IMR-90 (cell line): ENCODE measurements around the gene SLC25A33. TPM values are rescaled to one million over a fixed set of nuclear protein-coding genes. Genes with fewer than 3 reads are reported as not detected.

ENCODE experiments used
- ATAC-seq: fragments of 200-7000 bp; cut with Tn5 transposase; 2 replicates; pipeline ENCODE4 v1.9.1; 2020; ENCODE audit warnings: low read depth, mild to moderate bottlenecking, moderate library complexity
- BruUV-seq: library from RNA; stranded (reverse); fragments of 400-500 nt; replicated peaks from 2 replicates; lab custom pipeline; 2021; lab: Mats Ljungman, UMichigan
- CTCF ChIA-PET: fragments of 300-600 bp; formaldehyde crosslinking; extraction: SDS; loops from one replicate; lab custom pipeline; 2021; ENCODE audit warnings: antibody characterized with exemption; lab: Yijun Ruan, JAX
- POLR2A ChIA-PET: fragments of 300-600 bp; sonication (Branson Sonifier 250); formaldehyde crosslinking; loops from one replicate; lab custom pipeline; 2022; ENCODE audit warnings: antibody characterized with exemption; ENCODE audit not compliant: unreplicated experiment; lab: Charles Lee
- DNase-seq: peaks from one replicate; pipeline ENCODE4 v3.0.0; 2013
- H2AFZ ChIP-seq: replicated peaks from 2 replicates; pipeline ENCODE3; 2013; ENCODE audit warnings: low read length, mild to moderate bottlenecking; ENCODE audit not compliant: poor library complexity
- H2AK5ac ChIP-seq: 2 replicates; pipeline ENCODE4 v1.6.1; 2013; ENCODE audit warnings: low read depth, low read length, inconsistent platforms
- H2AK9ac ChIP-seq: replicated peaks from 2 replicates; pipeline ENCODE3; 2013; ENCODE audit warnings: mild to moderate bottlenecking, low read depth, low read length, moderate library complexity; ENCODE audit not compliant: poor library complexity
- H2BK120ac ChIP-seq: 2 replicates; pipeline ENCODE4 v1.6.1; 2013; ENCODE audit warnings: low read depth, low read length, inconsistent platforms
- H2BK15ac ChIP-seq: 3 replicates; pipeline ENCODE4 v1.6.1; 2013; ENCODE audit warnings: low read depth, low read length, inconsistent platforms
- H2BK20ac ChIP-seq: 2 replicates; pipeline ENCODE4 v1.6.1; 2013; ENCODE audit warnings: low read depth, mild to moderate bottlenecking, inconsistent platforms, low read length, moderate library complexity
- H2BK5ac ChIP-seq: 2 replicates; pipeline ENCODE4 v1.6.1; 2013; ENCODE audit warnings: mild to moderate bottlenecking, low read depth, low read length, inconsistent platforms; ENCODE audit not compliant: poor library complexity, severe bottlenecking
- H3K14ac ChIP-seq: replicated peaks from 2 replicates; pipeline ENCODE4 v1.6.1; 2013; ENCODE audit warnings: low read depth, low read length, inconsistent platforms
- H3K18ac ChIP-seq: 2 replicates; pipeline ENCODE4 v1.6.1; 2013; ENCODE audit warnings: low read depth, low read length, control low read depth
- H3K23ac ChIP-seq: 2 replicates; pipeline ENCODE4 v1.6.1; 2013; ENCODE audit warnings: low read depth, low read length, inconsistent platforms
- H3K27ac ChIP-seq: 2 replicates; pipeline ENCODE4 v1.5.1; 2013; ENCODE audit warnings: mild to moderate bottlenecking, control low read depth, low read length; ENCODE audit not compliant: insufficient read depth
- H3K27me3 ChIP-seq: 2 replicates; pipeline ENCODE4 v1.6.1; 2013; ENCODE audit warnings: low read length; ENCODE audit not compliant: control insufficient read depth, insufficient read depth
- H3K36me3 ChIP-seq: 2 replicates; pipeline ENCODE4 v1.6.1; 2013; ENCODE audit warnings: low read length, mixed read lengths; ENCODE audit not compliant: control insufficient read depth, insufficient read depth
- H3K4ac ChIP-seq: 2 replicates; pipeline ENCODE4 v1.6.1; 2013; ENCODE audit warnings: low read depth, low read length, inconsistent platforms
- H3K4me1 ChIP-seq: 2 replicates; pipeline ENCODE4 v1.6.1; 2013; ENCODE audit warnings: low read length, mixed read lengths; ENCODE audit not compliant: control insufficient read depth, insufficient read depth
- H3K4me2 ChIP-seq: 2 replicates; pipeline ENCODE4 v1.6.1; 2013; ENCODE audit warnings: low read depth, mild to moderate bottlenecking, control low read depth, low read length, moderate library complexity
- H3K4me3 ChIP-seq: 2 replicates; pipeline ENCODE4 v1.5.1; 2013; ENCODE audit warnings: low read depth, mild to moderate bottlenecking, control low read depth, low read length, moderate library complexity; ENCODE audit not compliant: insufficient read depth
- H3K56ac ChIP-seq: 2 replicates; pipeline ENCODE4 v1.6.1; 2013; ENCODE audit warnings: low read length, inconsistent platforms; ENCODE audit not compliant: insufficient read depth; ENCODE audit errors: extremely low read depth
- H3K79me1 ChIP-seq, 2 experiments: 2 replicates each; pipeline ENCODE4 v1.6.1; 2013; ENCODE audit warnings: low read length in 2 of 2, inconsistent platforms in 1 of 2, low read depth in 1 of 2
- H3K9ac ChIP-seq: 2 replicates; pipeline ENCODE4 v1.6.1; 2013; ENCODE audit warnings: low read depth, low read length, control low read depth
- H3K9me1 ChIP-seq: 2 replicates; pipeline ENCODE4 v1.6.1; 2013; ENCODE audit warnings: low read length, inconsistent platforms; ENCODE audit not compliant: insufficient read depth
- H3K9me3 ChIP-seq: 2 replicates; pipeline ENCODE4 v1.6.1; 2013; ENCODE audit warnings: low read length; ENCODE audit not compliant: control insufficient read depth, insufficient read depth
- H4K20me1 ChIP-seq: 2 replicates; pipeline ENCODE4 v1.6.1; 2013; ENCODE audit warnings: low read length, inconsistent platforms; ENCODE audit not compliant: insufficient read depth
- H4K5ac ChIP-seq: 2 replicates; pipeline ENCODE4 v1.6.1; 2013; ENCODE audit warnings: mild to moderate bottlenecking, low read depth, low read length, control low read depth
- H4K8ac ChIP-seq, 2 experiments: 2 replicates each; pipeline ENCODE4 v1.6.1; 2013; ENCODE audit warnings: low read depth in 2 of 2, low read length in 2 of 2, control low read depth in 1 of 2, inconsistent platforms in 1 of 2
- H4K91ac ChIP-seq: 2 replicates; pipeline ENCODE4 v1.6.1; 2013; ENCODE audit warnings: low read depth, low read length, inconsistent platforms; ENCODE audit not compliant: insufficient read depth
- BHLHE40 ChIP-seq: fragments of 150-350 bp; IDR thresholded peaks from 2 replicates; pipeline ENCODE4 v1.6.1; 2016; ENCODE audit warnings: mild to moderate bottlenecking, low read depth, low read length
- CEBPB ChIP-seq: IDR thresholded peaks from 2 replicates; pipeline ENCODE4 v1.6.1; 2012; ENCODE audit warnings: low read depth, low read length, improper control_type of control experiment
- CHD1 ChIP-seq: IDR thresholded peaks from 2 replicates; pipeline ENCODE4 v1.6.1; 2012; ENCODE audit warnings: low read depth, low read length, improper control_type of control experiment
- CTCF ChIP-seq: conservative IDR thresholded peaks from 2 replicates; pipeline ENCODE4 v1.5.1; 2012; ENCODE audit warnings: mild to moderate bottlenecking, low read depth, low read length, improper control_type of control experiment
- ELK1 ChIP-seq: fragments of 150-350 bp; IDR thresholded peaks from 2 replicates; pipeline ENCODE4 v1.6.1; 2016; ENCODE audit warnings: low read depth, mild to moderate bottlenecking, low read length, moderate library complexity, borderline replicate concordance
- FOS ChIP-seq: fragments of 150-350 bp; IDR thresholded peaks from 2 replicates; pipeline ENCODE4 v1.6.1; 2016; ENCODE audit warnings: low read depth, low read length
- MAFK ChIP-seq: IDR thresholded peaks from 2 replicates; pipeline ENCODE4 v1.6.1; 2012; ENCODE audit warnings: low read depth, low read length, improper control_type of control experiment
- MAZ ChIP-seq: IDR thresholded peaks from 2 replicates; pipeline ENCODE4 v1.6.1; 2012; ENCODE audit warnings: low read depth, mild to moderate bottlenecking, low read length, improper control_type of control experiment, moderate library complexity, borderline replicate concordance
- MXI1 ChIP-seq: IDR thresholded peaks from 2 replicates; pipeline ENCODE4 v1.6.1; 2012; ENCODE audit warnings: low read depth, mild to moderate bottlenecking, low read length, moderate library complexity, borderline replicate concordance
- NFE2L2 ChIP-seq: fragments of 150-350 bp; IDR thresholded peaks from 2 replicates; pipeline ENCODE4 v1.6.1; 2016; ENCODE audit warnings: low read depth, mild to moderate bottlenecking, low read length
- POLR2A ChIP-seq: IDR thresholded peaks from 2 replicates; pipeline ENCODE4 v1.6.1; 2012; ENCODE audit warnings: mild to moderate bottlenecking, low read depth, low read length
- RAD21 ChIP-seq: IDR thresholded peaks from 2 replicates; pipeline ENCODE4 v1.6.1; 2012; ENCODE audit warnings: low read length, improper control_type of control experiment
- RCOR1 ChIP-seq: IDR thresholded peaks from 2 replicates; pipeline ENCODE4 v1.6.1; 2012; ENCODE audit warnings: mild to moderate bottlenecking, low read length, improper control_type of control experiment; ENCODE audit not compliant: insufficient replicate concordance
- RFX5 ChIP-seq: IDR thresholded peaks from 2 replicates; pipeline ENCODE4 v1.8.0; 2012; ENCODE audit warnings: low read depth, mild to moderate bottlenecking, low read length, moderate library complexity
- SMC3 ChIP-seq: fragments of 150-350 bp; IDR thresholded peaks from 2 replicates; pipeline ENCODE4 v1.6.1; 2016; ENCODE audit warnings: low read depth, mild to moderate bottlenecking, antibody characterized with exemption, low read length, moderate library complexity
- USF2 ChIP-seq: fragments of 150-350 bp; IDR thresholded peaks from 2 replicates; pipeline ENCODE4 v1.6.1; 2017; ENCODE audit warnings: mild to moderate bottlenecking, antibody characterized with exemption, low read length, low read depth
- WGBS, 2 experiments: methylation state at CpG; one replicate each; pipeline versions ENCODE4 v1.1.5 to v1.1.7; 2013; ENCODE audit warnings: missing lambda C conversion rate in 2 of 2; ENCODE audit not compliant: insufficient read length in 1 of 2; ENCODE audit errors: extremely low coverage in 2 of 2; 5-methylcytosine and 5-hydroxymethylcytosine counted together
- dilution Hi-C: fragments of 300-500 bp; cut with HindIII; formaldehyde crosslinking; loops from one replicate; pipeline ENCODE4 v1.14.3; 2018; ENCODE audit warnings: low sequenced_read_pairs; ENCODE audit not compliant: unreplicated experiment
- in situ Hi-C: fragments of 300-500 bp; cut with MboI; formaldehyde crosslinking; loops from 3 replicates; pipeline ENCODE4 v1.14.3; 2019; ENCODE audit warnings: low sequenced_read_pairs, inconsistent platforms, mixed read lengths
- intact Hi-C: fragments of 100-400 bp; cut with micrococcal nuclease; formaldehyde crosslinking; loops from 2 replicates; pipeline ENCODE4 v1.10.0; 2022
- polyA plus RNA-seq, 3 experiments: library from polyadenylated mRNA; depleted of rRNA; stranded (reverse); fragments of >200 nt; gene quantifications; 2 replicates each; pipeline ENCODE4 v1.2.3, GENCODE V29; 2012; ENCODE audit warnings: low replicate concordance in 1 of 3
- total RNA-seq: library from RNA; depleted of rRNA; stranded (reverse); fragments of >200 nt; gene quantifications from 2 replicates; pipeline ENCODE4 v1.2.3, GENCODE V29; 2012

The SLC25A33 gene
- total and polyA plus RNA-seq, 2 of the 4 experiments (the other 2 are of a cell fraction), result 2.5 to 3.0 TPM

- H4K20me1 ChIP-seq, result no peaks in the 10 kb centered on the region
- H2BK5ac ChIP-seq, result no peak overlapping the region
- H3K4ac ChIP-seq, result no peak overlapping the region
- H4K91ac ChIP-seq, result no peak overlapping the region
- no peak overlapping the region for H3K4me3 ChIP-seq
- no peak for ATAC-seq
- no peak overlapping the region for H3K9ac ChIP-seq
- H3K56ac ChIP-seq, result no peak overlapping the region
- no peak for TF ChIP-seq MAZ
- TF ChIP-seq USF2, result no peak
- no peak for TF ChIP-seq CEBPB
- TF ChIP-seq ELK1, result no peak
- no peak for TF ChIP-seq MXI1
- no peak for TF ChIP-seq CTCF
- no peak for TF ChIP-seq RAD21
- TF ChIP-seq MAFK, result no peak
- no peak for TF ChIP-seq POLR2A
- TF ChIP-seq CHD1, result no peak
- no peak for TF ChIP-seq RFX5
- no peak for TF ChIP-seq BHLHE40
- TF ChIP-seq NFE2L2, result no peak
- TF ChIP-seq RCOR1, result no peak
- no peak for TF ChIP-seq FOS
- no peak for TF ChIP-seq SMC3
- no peak overlapping the region for H3K14ac ChIP-seq
- dilution Hi-C loops, result no loop called here
- no peak overlapping the region for H2BK15ac ChIP-seq
- BruUV-seq, result no TSS peak
- ChIA-PET CTCF (no interaction called here), POLR2A (no interaction called here)
- no peak overlapping the region for H2AK9ac ChIP-seq
- H3K4me2 ChIP-seq, result no peak overlapping the region
- H3K27me3 ChIP-seq, result peaks cover 24% of the 10 kb centered on the region
- no peak overlapping the region for H2AFZ ChIP-seq
- no peak overlapping the region for H2BK120ac ChIP-seq
- H3K23ac ChIP-seq, result no peak overlapping the region
- intact Hi-C loops, result no loop called here
- H4K8ac ChIP-seq, result no peak overlapping the region
- no peak overlapping the region for H3K18ac ChIP-seq
- no peak overlapping the region for H2BK20ac ChIP-seq
- no peaks in the 10 kb centered on the region for H3K36me3 ChIP-seq
- H3K79me1 ChIP-seq, result no peaks in the 10 kb centered on the region
- H3K27ac ChIP-seq, result no peak overlapping the region
- WGBS, 2 experiments, result no CpG with 5 or more reads among the region's 2 CpGs
- H3K9me3 ChIP-seq, result peaks cover 8% of the 10 kb centered on the region; the same call in 1 of the 2 replicates
- no peaks in the 10 kb centered on the region for H3K9me1 ChIP-seq
- no peak overlapping the region for H4K5ac ChIP-seq
- H2AK5ac ChIP-seq, result no peak overlapping the region
- no peak for DNase-seq
- in situ Hi-C loops, result loop anchor here (5.0 kb wide), 1 partner anchor 233 kb away; no protein-coding TSS in a partner anchor
- no peaks in the 10 kb centered on the region for H3K4me1 ChIP-seq
These were observed 95.3 kb downstream of the SLC25A33 start for GRCh38 chr1:9634582-9634981.
